Aorta (tissue), 5 donors: ENCODE data around the gene UBE2K. TPM values are rescaled to one million over a fixed set of nuclear protein-coding genes. Genes with fewer than 3 reads are reported as not detected.
A peak's percentile ranks its signal among the peaks of the same experiment; 100 is the strongest.
"Not testable (repeated sequence)": the region's sequence is repeated elsewhere in the genome, so short reads cannot be mapped to it uniquely, and the experiment has no call there.

Experiments used
- ATAC-seq: fragments of 200-7000 bp; cut with Tn5 transposase; one replicate; pipeline ENCODE4 v1.9.1; 2022; ENCODE audit warnings: moderate library complexity; ENCODE audit not compliant: low FRiP score
- DNase-seq, 2 donors: peaks; one replicate each; pipeline ENCODE4 v3.0.0-alpha.2; 2020
- H3K27ac ChIP-seq, 2 donors: one replicate each; pipeline ENCODE4 v1.5.1; 2013; ENCODE audit warnings: low read length in 2 of 2, mild to moderate bottlenecking in 2 of 2, moderate library complexity in 2 of 2, control low read depth in 1 of 2, inconsistent platforms in 1 of 2, low read depth in 1 of 2
- H3K27me3 ChIP-seq, 2 donors: one replicate each; pipeline ENCODE4 v1.6.1; 2013; ENCODE audit warnings: control low read depth in 1 of 2, low read length in 1 of 2, mild to moderate bottlenecking in 1 of 2, moderate library complexity in 1 of 2; ENCODE audit not compliant: insufficient read depth in 2 of 2, control insufficient read depth in 1 of 2
- H3K36me3 ChIP-seq, 2 donors: one replicate each; pipeline ENCODE4 v1.6.1; 2013; ENCODE audit warnings: control low read depth in 1 of 2, low read length in 1 of 2, mild to moderate bottlenecking in 1 of 2; ENCODE audit not compliant: insufficient read depth in 2 of 2, control insufficient read depth in 1 of 2
- H3K4me1 ChIP-seq, 2 donors: one replicate each; pipeline ENCODE4 v1.6.1; 2013; ENCODE audit warnings: low read length in 2 of 2, control low read depth in 1 of 2, mild to moderate bottlenecking in 1 of 2, moderate library complexity in 1 of 2; ENCODE audit not compliant: insufficient read depth in 2 of 2, control insufficient read depth in 1 of 2
- H3K4me3 ChIP-seq, 2 donors: one replicate each; pipeline ENCODE4 v1.5.1; 2013; ENCODE audit warnings: low read length in 2 of 2, control low read depth in 1 of 2, mild to moderate bottlenecking in 1 of 2
- H3K9me3 ChIP-seq: one replicate; pipeline ENCODE4 v1.6.1; 2013; ENCODE audit warnings: mild to moderate bottlenecking, low read length; ENCODE audit not compliant: control insufficient read depth
- whole genome bisulfite sequencing, 2 donors: extraction: QIAGEN DNeasy Blood & Tissue Kit; methylation state at CpG; one replicate each; pipeline ENCODE4 v1.1.7; 2013; 5-methylcytosine and 5-hydroxymethylcytosine counted together
- intact Hi-C, 2 donors: fragments of 100-400 bp; cut with DNase I; formaldehyde crosslinking; loops; one replicate each; pipeline versions ENCODE4 v1.14.2 to v1.15.0; 2022
- polyA plus RNA-seq, 2 donors: library from polyadenylated mRNA; stranded (reverse); fragments of 200-250 nt; gene quantifications; one replicate each; pipeline ENCODE4 v1.2.3, GENCODE V29; 2013
- total RNA-seq, 2 donors: library from RNA; stranded (reverse); fragmentation: NEBNext Ultra II Directional; extraction: Animal tissue kit (Norgen Biotek cat#: 25700); gene quantifications; one replicate each; pipeline ENCODE4 v1.2.1, GENCODE V29; 2021
- donor health status: healthy with polysubstance abuse.
- donor health status: Bipolar disorder and iron deficiency.
- donor health status: DM: no; HTN: no; CAD: no.
- donor health status: DM: no; HTN: no; CAD: no.
- donor health status: DM: yes; HTN: yes; CAD: no.

UBE2K gene
- total and polyA plus RNA-seq, 4 donors = 26.5 to 59.5 (median 43.7) TPM

DNA sequence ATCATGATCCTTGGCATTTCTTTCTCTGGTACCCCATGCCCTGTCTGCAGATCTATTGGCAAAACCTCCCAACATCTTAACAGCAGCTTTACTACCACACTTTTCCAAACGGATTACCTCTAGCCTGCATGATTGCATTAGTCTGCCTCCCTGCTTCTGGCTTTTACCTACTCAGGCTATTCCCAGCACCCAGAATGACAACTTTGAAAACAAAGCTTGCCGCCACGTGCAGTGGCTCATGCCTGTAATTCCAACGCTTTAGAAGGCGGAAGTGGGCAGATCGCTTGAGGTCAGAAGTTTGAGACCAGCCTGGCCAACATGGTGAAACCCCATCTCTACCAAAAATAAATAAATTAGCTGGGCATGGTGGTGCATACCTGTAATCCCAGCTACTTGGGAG, 60.2 kb downstream of the UBE2K start:
- ATAC-seq = no peak
- no peak for DNase-seq
- 86% methylated on average over 6 of the region's 6 CpGs for WGBS, 2 donors
- H3K27ac ChIP-seq = no peak overlapping the region
- intact Hi-C loops = no loop called here
- no peaks in the 10 kb centered on the region for H3K9me3 ChIP-seq
- no peaks in the 10 kb centered on the region for H3K27me3 ChIP-seq
- H3K4me1 ChIP-seq = no peaks in the 10 kb centered on the region
- peaks cover 0 to 8% of the 10 kb centered on the region in 2 donors for H3K36me3 ChIP-seq
- H3K4me3 ChIP-seq = no peak overlapping the region

DNA sequence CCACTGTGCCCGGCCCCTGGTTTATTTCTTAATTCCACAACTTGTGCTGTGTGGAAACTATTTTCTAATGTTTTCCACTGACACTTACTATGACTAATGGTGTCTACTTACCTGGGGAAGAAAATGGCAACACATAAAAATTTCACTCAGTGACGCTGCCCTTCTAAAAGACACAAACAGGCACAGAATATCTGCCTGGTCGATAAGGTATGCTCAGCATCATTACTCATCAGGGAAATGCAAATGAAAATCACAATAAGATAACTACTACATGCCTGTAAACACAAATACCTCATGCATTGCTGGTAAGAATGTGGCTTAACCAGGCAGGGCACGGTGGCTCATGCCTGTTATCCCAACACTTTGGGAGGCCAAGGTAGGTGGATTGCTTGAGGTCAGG, 61.6 kb downstream of the UBE2K start:
- H3K27me3 ChIP-seq = no peaks in the 10 kb centered on the region
- DNase-seq (no peak), ATAC-seq (no peak)
- no peak overlapping the region for H3K27ac ChIP-seq
- intact Hi-C loops = no loop called here
- peaks cover 0 to 8% of the 10 kb centered on the region in 2 donors for H3K36me3 ChIP-seq
- no peak overlapping the region for H3K4me3 ChIP-seq
- 91 to 93% methylated on average over 4 of the region's 4 CpGs for WGBS, 2 donors
- H3K9me3 ChIP-seq = no peaks in the 10 kb centered on the region
- no peaks in the 10 kb centered on the region for H3K4me1 ChIP-seq

DNA sequence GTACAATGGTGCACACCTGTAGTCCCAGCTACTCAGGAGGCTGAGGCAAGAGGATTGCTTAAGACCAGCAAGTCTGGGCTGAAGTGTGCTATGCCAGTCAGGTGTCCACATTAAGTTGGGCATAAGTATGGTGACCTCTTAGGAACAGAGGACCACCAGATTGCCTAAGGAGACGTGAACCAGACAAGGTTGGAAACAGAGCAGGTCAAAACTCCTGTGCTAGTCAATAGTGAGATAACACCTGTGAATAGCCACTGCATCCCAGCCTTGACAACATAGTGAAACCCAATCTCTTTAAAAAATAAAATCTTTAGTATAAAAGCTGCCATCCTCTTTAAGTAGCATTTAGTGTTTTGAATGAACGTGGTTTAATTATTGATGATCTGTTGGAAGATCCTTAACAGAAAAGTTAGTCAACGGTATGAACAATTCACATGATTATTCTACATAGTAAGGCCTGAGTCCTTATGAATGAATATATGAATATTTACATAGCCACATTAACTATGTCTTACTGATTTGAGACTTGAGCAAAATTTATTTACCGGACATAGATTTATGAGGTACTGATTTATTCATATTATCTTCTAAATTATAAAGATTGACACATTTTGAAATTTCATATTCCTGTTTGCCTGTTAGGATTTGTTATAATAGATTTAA, 63.2 kb downstream of the UBE2K start:
- Histone ChIP-seq H3K9me3 (no peaks in the 10 kb centered on the region), H3K27me3 (no peaks in the 10 kb centered on the region), H3K4me3 (no peak overlapping the region), H3K36me3 (peaks cover 0 to 8% of the 10 kb centered on the region in 2 donors), H3K27ac (no peak overlapping the region), H3K4me1 (no peaks in the 10 kb centered on the region)
- intact Hi-C loops = no loop called here
- DNase-seq (no peak), ATAC-seq (no peak)
- WGBS, 2 donors = 86 to 87% methylated on average over 4 of the region's 4 CpGs

- ATAC-seq (no peak), DNase-seq (no peak)
- Histone ChIP-seq H3K36me3 (peaks cover 0 to 6% of the 10 kb centered on the region in 2 donors), H3K27ac (no peak overlapping the region), H3K4me1 (no peaks in the 10 kb centered on the region), H3K4me3 (no peak overlapping the region), H3K9me3 (no peaks in the 10 kb centered on the region), H3K27me3 (no peaks in the 10 kb centered on the region)
- intact Hi-C loops = no loop called here
- 87 to 90% methylated on average over 9 of the region's 9 CpGs for WGBS, 2 donors
Observed at GRCh38 chr4:39763714-39764572, 66.0 kb downstream of the UBE2K start.

GRCh38 chr4:39770005-39770404, 72.1 kb downstream of the UBE2K start:
- ATAC-seq = peak; percentile 29
- Histone ChIP-seq H3K4me1 (no peaks in the 10 kb centered on the region), H3K27me3 (no peaks in the 10 kb centered on the region), H3K27ac (no peak overlapping the region), H3K36me3 (no peaks in the 10 kb centered on the region), H3K9me3 (no peaks in the 10 kb centered on the region), H3K4me3 (no peak overlapping the region)
- WGBS, 2 donors = 95 to 96% methylated on average over 25 of the region's 25 CpGs
- no peak for DNase-seq
- intact Hi-C loops = no loop called here

GRCh38 chr4:39770471-39770870, 72.5 kb downstream of the UBE2K start:
- ATAC-seq (peak; percentile 54), DNase-seq (no peak)
- WGBS, 2 donors = 97% methylated on average over 16 to 19 of the region's 19 CpGs
- Histone ChIP-seq H3K36me3 (no peaks in the 10 kb centered on the region), H3K27ac (no peak overlapping the region), H3K4me3 (no peak overlapping the region), H3K9me3 (no peaks in the 10 kb centered on the region), H3K4me1 (no peaks in the 10 kb centered on the region), H3K27me3 (no peaks in the 10 kb centered on the region)
- intact Hi-C loops = no loop called here

DNA sequence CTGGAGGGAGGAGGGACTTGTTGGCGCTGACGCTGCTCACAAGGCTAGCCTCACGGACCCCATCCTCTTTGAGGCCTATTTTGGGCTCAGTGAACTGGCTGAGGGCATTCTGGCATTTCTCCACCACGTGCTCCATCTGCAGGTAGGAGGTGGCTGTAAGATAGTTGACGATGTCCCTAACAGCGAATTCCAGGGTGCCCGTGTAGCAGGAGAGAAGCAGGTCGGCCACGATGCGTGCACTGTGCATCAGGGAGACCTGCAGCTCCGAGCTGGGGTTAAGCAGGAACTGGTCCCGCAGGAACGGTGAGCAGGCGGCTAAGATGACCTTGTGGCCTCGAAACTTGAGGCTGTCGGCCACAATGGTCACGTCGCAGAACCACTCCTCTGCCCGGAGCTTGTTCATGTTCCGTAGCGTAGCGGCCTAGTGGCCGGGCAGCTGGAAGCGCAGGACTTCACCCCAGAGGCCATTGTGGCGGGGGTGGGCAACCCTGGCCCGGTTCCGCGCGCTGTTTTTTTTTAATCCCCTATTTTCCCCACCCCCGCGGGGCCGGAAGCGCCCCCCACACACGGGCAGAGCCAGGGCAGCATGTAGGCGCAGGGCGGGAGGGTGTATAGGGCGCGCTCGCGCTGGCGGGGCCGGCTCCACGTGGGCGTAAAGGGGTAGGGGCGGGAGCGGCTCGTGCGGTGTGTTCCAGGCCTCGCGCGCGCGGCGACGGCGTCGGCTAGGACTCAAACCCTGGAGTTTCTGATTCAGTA, 73.2 kb downstream of the UBE2K start:
- WGBS, 2 donors = 93 to 94% methylated on average over 57 of the region's 57 CpGs
- H3K36me3 ChIP-seq = no peaks in the 10 kb centered on the region

GRCh38 chr4:39781988-39782387, 84.1 kb downstream of the UBE2K start:
- H3K36me3 ChIP-seq, DNase-seq, ATAC-seq, H3K27ac ChIP-seq, H3K4me3 ChIP-seq, intact Hi-C loops, H3K9me3 ChIP-seq, H3K27me3 ChIP-seq, H3K4me1 ChIP-seq: not testable (repeated sequence)
- WGBS, 2 donors = 85 to 89% methylated on average over 2 of the region's 2 CpGs

More for the DNA sequence above, 73.2 kb downstream of the UBE2K start:
- Histone ChIP-seq H3K27ac (no peak overlapping the region), H3K4me3 (no peak overlapping the region), H3K4me1 (no peaks in the 10 kb centered on the region), H3K27me3 (no peaks in the 10 kb centered on the region), H3K9me3 (no peaks in the 10 kb centered on the region)
- ATAC-seq (peak; percentile 44), DNase-seq (no peak)
- intact Hi-C loops = no loop called here
